Measurements from ENCODE around the gene UGT1A5.
"Not testable (repeated sequence)": the region's sequence is repeated elsewhere in the genome, so short reads cannot be mapped to it uniquely, and the experiment has no call there.

Gene UGT1A5

DNA sequence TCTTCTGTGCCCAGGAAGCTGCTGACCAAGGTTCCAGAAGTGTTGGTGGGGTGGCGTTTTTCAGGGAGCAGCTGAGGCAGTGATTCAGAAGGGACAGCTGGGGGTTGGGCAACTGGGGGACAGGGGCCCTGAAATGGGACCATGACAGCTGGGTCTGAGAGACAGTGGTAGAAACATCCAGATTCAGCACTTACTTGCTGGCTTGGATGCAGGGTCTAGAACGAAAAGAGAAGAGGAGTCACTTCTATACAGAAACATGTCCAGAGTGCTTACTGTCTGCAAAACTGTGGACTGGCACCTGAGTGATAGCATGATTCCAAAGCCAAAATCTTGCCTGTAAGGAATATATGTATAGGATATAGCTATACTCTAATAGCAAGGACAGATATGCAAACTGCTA, 33.1 kb downstream of the UGT1A5 start:
- not testable (repeated sequence) for H3K27ac ChIP-seq (ENCODE audit: insufficient read depth, low read depth, low read length, poor library complexity, severe bottlenecking); H3K4me1 ChIP-seq (ENCODE audit: control insufficient read depth, insufficient read depth, low read length); H3K4me3 ChIP-seq (ENCODE audit: insufficient read depth, low read depth, low read length); H3K27me3 ChIP-seq (ENCODE audit: control insufficient read depth, insufficient read depth, low read length, poor library complexity, severe bottlenecking); H3K9me3 ChIP-seq (ENCODE audit: control insufficient read depth, low read length); H3K36me3 ChIP-seq (ENCODE audit: control insufficient read depth, insufficient read depth, low read length)
- WGBS, 2 experiments: 87 to 97% methylated on average over 2 of the region's 2 CpGs

DNA sequence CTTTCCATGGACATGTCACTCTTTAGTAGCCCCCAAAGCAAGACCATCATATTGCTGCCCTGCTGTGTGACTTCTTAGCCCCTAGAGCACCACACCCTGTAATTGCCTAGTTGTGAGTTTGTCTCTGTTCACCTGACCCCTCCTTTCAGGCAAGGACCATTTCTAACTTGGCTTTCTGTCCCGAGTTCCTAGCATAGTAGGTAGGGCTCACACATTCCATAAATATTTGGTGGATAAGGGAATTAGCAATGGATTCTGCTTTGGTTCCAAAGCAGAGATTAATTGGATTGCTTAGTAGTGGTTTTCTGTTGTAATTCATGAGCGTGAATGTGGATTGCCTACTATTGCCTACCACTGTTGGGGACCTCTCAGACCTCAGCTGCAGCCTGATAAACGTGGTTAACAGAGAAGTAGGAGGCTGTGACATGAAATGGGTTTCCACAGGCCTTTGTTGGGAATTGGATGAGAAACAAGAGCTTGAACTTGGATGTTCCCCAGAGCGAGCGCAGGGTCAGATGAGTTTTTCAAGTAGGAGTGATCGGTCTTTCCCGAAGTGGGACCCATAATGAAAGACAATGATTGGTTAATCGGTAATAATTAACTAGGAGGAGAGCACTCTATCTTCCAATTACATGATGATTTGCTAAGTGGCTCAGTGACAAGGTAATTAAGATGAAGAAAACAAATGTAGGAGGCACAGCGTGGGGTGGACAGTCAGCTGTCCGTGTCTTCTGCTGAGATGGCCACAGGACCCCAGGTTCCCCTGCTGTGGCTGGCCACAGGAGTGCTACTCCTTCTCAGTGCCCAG, 34.0 kb downstream of the UGT1A5 start:
- no peak overlapping the region for H3K4me3 ChIP-seq (ENCODE audit: insufficient read depth, low read depth, low read length)
- no peaks in the 10 kb centered on the region for H3K27me3 ChIP-seq (ENCODE audit: control insufficient read depth, insufficient read depth, low read length, poor library complexity, severe bottlenecking)
- no peak overlapping the region for H3K27ac ChIP-seq (ENCODE audit: insufficient read depth, low read depth, low read length, poor library complexity, severe bottlenecking)
- H3K36me3 ChIP-seq (ENCODE audit: control insufficient read depth, insufficient read depth, low read length): no peaks in the 10 kb centered on the region
- WGBS, 2 experiments: 84 to 85% methylated on average over 10 of the region's 10 CpGs
- H3K9me3 ChIP-seq (ENCODE audit: control insufficient read depth, low read length): no peaks in the 10 kb centered on the region
- H3K4me1 ChIP-seq (ENCODE audit: control insufficient read depth, insufficient read depth, low read length): no peaks in the 10 kb centered on the region

DNA sequence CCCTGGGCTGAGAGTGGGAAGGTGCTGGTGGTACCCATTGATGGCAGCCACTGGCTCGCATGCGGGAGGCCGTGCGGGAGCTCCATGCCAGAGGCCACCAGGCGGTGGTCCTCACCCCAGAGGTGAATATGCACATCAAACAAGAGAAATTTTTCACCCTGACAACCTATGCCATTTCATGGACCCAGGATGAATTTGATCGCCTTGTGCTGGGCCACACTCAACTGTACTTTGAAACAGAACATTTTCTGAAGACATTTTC, 34.5 kb downstream of the UGT1A5 start:
- no peaks in the 10 kb centered on the region for H3K36me3 ChIP-seq (ENCODE audit: control insufficient read depth, insufficient read depth, low read length)
- H3K9me3 ChIP-seq (ENCODE audit: control insufficient read depth, low read length): no peaks in the 10 kb centered on the region
- no peaks in the 10 kb centered on the region for H3K27me3 ChIP-seq (ENCODE audit: control insufficient read depth, insufficient read depth, low read length, poor library complexity, severe bottlenecking)
- H3K4me3 ChIP-seq (ENCODE audit: insufficient read depth, low read depth, low read length): no peak overlapping the region
- 93 to 94% methylated on average over 6 of the region's 6 CpGs for WGBS, 2 experiments
- no peaks in the 10 kb centered on the region for H3K4me1 ChIP-seq (ENCODE audit: control insufficient read depth, insufficient read depth, low read length)
- no peak overlapping the region for H3K27ac ChIP-seq (ENCODE audit: insufficient read depth, low read depth, low read length, poor library complexity, severe bottlenecking)

DNA sequence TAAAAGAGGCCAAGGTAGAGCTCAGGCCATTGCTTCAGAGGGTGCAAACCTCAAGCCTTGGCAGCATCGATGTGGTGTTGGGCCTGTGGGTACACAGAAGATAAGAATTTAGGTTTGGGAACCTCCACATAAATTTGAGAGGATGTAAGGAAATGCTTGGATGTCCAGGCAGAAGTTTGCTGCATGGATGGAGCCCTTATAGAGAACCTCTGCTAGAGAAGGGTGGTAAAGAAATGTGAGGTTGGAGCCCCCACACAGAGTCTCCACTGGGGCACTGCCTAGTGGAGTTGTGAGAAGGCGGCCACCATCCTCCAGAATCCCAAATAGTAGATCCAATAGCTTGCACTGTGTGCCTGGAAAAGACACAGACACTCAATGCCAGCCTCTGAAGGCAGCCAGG, 38.0 kb downstream of the UGT1A5 start:
- not testable (repeated sequence) for H3K4me1 ChIP-seq (ENCODE audit: control insufficient read depth, insufficient read depth, low read length); H3K36me3 ChIP-seq (ENCODE audit: control insufficient read depth, insufficient read depth, low read length); H3K27ac ChIP-seq (ENCODE audit: insufficient read depth, low read depth, low read length, poor library complexity, severe bottlenecking); H3K4me3 ChIP-seq (ENCODE audit: insufficient read depth, low read depth, low read length); H3K9me3 ChIP-seq (ENCODE audit: control insufficient read depth, low read length); H3K27me3 ChIP-seq (ENCODE audit: control insufficient read depth, insufficient read depth, low read length, poor library complexity, severe bottlenecking)
- 76 to 85% methylated on average over 2 of the region's 2 CpGs for WGBS, 2 experiments

DNA sequence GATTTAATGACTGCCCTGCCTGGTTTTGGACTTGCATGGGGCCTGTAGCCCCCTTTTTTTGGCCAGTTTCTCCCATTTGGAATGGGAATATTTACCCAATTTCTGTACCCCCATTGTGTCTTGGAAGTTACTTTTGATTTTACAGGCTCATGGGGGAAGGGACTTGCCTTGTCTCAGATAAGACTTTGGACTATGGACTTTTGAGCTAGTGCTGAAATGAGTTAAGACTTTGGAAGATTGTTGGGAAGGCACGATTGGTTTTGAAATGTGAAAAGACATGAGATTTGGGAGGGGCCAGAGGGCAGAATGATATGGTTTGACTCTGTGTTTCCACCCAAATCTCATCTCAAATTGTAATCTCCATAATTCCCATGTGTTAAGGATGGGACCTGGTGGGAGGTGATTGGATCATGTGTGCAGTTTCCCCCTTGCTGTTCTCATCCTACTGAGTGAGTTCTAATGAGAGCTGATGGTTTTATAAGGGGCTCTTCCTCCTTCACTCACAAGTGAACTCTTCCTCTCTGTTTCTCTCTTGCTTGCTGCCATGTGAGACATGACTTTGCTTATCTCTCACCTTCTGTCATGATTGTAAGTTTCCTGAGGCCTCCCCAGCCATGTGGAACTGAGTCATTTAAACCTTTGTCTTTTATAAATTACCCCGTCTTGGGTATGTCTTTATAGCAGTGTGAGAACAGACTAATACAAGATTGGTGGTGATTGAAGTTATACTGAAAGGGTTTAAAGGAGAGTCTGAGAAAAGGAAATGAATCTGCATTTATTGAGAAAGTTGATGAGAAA, 38.7 kb downstream of the UGT1A5 start:
- WGBS, 2 experiments: 88 to 89% methylated on average over 2 of the region's 2 CpGs
- not testable (repeated sequence) for H3K9me3 ChIP-seq (ENCODE audit: control insufficient read depth, low read length); H3K4me1 ChIP-seq (ENCODE audit: control insufficient read depth, insufficient read depth, low read length); H3K4me3 ChIP-seq (ENCODE audit: insufficient read depth, low read depth, low read length); H3K36me3 ChIP-seq (ENCODE audit: control insufficient read depth, insufficient read depth, low read length); H3K27ac ChIP-seq (ENCODE audit: insufficient read depth, low read depth, low read length, poor library complexity, severe bottlenecking); H3K27me3 ChIP-seq (ENCODE audit: control insufficient read depth, insufficient read depth, low read length, poor library complexity, severe bottlenecking)

DNA sequence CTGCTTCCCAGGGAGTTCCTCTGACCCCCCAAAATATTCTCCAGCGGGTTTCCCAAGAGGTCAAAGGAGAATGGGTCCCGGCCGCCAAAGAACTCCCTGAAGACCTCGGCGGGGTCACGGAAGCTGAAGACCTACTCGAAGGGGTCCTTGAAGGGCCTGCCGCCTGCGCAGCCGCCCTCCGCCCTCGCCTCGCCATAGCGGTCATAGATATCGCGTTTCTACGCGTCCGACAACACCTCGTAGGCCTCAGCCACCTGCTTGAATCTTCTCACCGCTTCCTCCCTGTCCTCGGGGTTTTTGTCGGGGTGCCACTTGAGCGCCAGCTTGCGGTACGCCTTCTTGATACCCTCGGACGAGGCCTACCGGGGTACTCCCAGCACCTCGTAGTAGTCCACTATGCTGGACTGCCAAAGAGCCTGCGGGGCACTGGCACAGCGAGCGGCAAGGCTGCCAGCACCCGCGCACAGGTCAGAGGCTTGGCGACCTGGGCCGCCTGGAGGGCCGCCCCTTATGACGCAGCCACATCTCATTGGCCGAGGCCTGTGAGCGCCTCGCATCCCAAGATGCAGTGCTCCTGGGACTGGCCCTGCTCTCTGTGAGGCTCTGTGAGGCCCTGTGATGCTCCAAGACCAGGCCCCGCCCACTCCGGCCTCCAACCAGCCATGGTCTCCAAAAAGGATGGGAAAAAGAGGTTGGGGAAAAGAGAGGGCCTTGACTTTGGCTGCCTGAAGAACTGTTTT, 42.3 kb downstream of the UGT1A5 start:
- H3K4me1 ChIP-seq (ENCODE audit: control insufficient read depth, insufficient read depth, low read length): no peaks in the 10 kb centered on the region
- no peaks in the 10 kb centered on the region for H3K9me3 ChIP-seq (ENCODE audit: control insufficient read depth, low read length)
- no peaks in the 10 kb centered on the region for H3K27me3 ChIP-seq (ENCODE audit: control insufficient read depth, insufficient read depth, low read length, poor library complexity, severe bottlenecking)
- no peak overlapping the region for H3K27ac ChIP-seq (ENCODE audit: insufficient read depth, low read depth, low read length, poor library complexity, severe bottlenecking)
- no peaks in the 10 kb centered on the region for H3K36me3 ChIP-seq (ENCODE audit: control insufficient read depth, insufficient read depth, low read length)
- WGBS, 2 experiments: 96% methylated on average over 42 of the region's 44 CpGs
- H3K4me3 ChIP-seq (ENCODE audit: insufficient read depth, low read depth, low read length): no peak overlapping the region

DNA sequence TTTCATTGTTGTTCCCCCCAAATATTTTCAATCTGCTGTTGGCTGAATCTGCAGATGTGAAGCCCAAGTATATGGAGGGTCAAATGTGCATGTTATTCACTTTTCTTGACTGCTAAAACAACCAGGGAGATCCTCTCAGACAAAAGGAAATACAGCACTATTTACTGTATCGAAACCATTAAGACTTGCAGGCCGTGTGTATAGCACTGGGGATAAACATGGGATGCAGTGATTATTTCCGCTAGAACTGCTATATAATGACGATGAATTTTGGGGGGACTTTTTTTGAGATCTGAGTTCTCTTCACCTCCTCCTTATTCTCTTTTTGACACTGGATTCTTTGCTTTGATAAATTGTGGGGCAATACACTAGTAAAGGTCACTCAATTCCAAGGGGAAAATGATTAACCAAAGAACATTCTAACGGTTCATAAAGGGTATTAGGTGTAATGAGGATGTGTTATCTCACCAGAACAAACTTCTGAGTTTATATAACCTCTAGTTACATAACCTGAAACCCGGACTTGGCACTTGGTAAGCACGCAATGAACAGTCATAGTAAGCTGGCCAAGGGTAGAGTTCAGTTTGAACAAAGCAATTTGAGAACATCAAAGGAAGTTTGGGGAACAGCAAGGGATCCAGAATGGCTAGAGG, 43.8 kb downstream of the UGT1A5 start:
- Histone ChIP-seq H3K9me3 (ENCODE audit: control insufficient read depth, low read length) (no peaks in the 10 kb centered on the region), H3K27ac (ENCODE audit: insufficient read depth, low read depth, low read length, poor library complexity, severe bottlenecking) (no peak overlapping the region), H3K27me3 (ENCODE audit: control insufficient read depth, insufficient read depth, low read length, poor library complexity, severe bottlenecking) (no peaks in the 10 kb centered on the region), H3K36me3 (ENCODE audit: control insufficient read depth, insufficient read depth, low read length) (no peaks in the 10 kb centered on the region), H3K4me1 (ENCODE audit: control insufficient read depth, insufficient read depth, low read length) (no peaks in the 10 kb centered on the region), H3K4me3 (ENCODE audit: insufficient read depth, low read depth, low read length) (no peak overlapping the region)
- WGBS, 2 experiments: 95 to 98% methylated on average over 6 to 7 of the region's 7 CpGs

DNA sequence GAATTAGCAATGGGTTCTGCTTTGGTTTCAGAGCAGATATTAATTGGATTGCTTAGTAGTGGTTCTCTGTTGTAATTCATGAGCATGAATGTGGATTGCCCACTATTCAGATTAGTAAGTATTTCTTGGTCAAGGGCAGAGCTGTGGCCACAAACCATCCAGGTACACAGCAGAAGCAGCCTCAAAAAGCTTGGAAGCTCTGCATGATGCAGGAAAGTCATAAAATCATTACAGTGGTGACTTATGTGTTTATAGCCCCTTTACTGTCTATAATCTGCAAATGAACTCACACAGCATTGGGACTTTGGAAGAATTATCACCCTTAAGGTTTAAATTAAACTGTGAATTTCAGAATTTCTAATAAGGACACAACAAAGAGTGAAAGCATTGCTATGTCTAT, 45.4 kb downstream of the UGT1A5 start:
- Histone ChIP-seq H3K27ac (ENCODE audit: insufficient read depth, low read depth, low read length, poor library complexity, severe bottlenecking) (no peak overlapping the region), H3K9me3 (ENCODE audit: control insufficient read depth, low read length) (no peaks in the 10 kb centered on the region), H3K36me3 (ENCODE audit: control insufficient read depth, insufficient read depth, low read length) (no peaks in the 10 kb centered on the region), H3K4me1 (ENCODE audit: control insufficient read depth, insufficient read depth, low read length) (no peaks in the 10 kb centered on the region), H3K4me3 (ENCODE audit: insufficient read depth, low read depth, low read length) (no peak overlapping the region), H3K27me3 (ENCODE audit: control insufficient read depth, insufficient read depth, low read length, poor library complexity, severe bottlenecking) (no peaks in the 10 kb centered on the region)

DNA sequence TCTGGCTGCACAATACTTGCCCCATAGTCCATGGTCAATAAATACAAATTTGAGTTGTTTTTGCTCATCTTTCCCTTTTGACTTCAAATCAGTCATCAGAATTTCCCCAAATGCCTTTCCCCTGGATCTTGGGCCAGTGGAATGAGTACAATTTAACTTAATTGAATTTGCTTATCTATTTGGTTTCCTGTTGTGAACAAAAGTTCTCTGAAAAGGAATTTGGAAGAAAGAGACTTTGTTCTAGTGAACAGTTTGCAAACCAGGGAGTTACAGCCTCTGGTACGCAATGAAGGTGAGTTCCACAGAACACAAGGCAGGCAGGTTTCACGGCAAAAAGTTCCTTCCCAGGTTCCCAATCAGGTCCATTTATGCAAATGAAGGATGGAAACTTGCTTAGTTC, 46.1 kb downstream of the UGT1A5 start:
- Histone ChIP-seq H3K9me3 (ENCODE audit: control insufficient read depth, low read length) (no peaks in the 10 kb centered on the region), H3K27ac (ENCODE audit: insufficient read depth, low read depth, low read length, poor library complexity, severe bottlenecking) (no peak overlapping the region), H3K27me3 (ENCODE audit: control insufficient read depth, insufficient read depth, low read length, poor library complexity, severe bottlenecking) (no peaks in the 10 kb centered on the region), H3K4me3 (ENCODE audit: insufficient read depth, low read depth, low read length) (no peak overlapping the region), H3K4me1 (ENCODE audit: control insufficient read depth, insufficient read depth, low read length) (no peaks in the 10 kb centered on the region), H3K36me3 (ENCODE audit: control insufficient read depth, insufficient read depth, low read length) (no peaks in the 10 kb centered on the region)
- 94 to 97% methylated on average over 2 of the region's 2 CpGs for WGBS, 2 experiments

DNA sequence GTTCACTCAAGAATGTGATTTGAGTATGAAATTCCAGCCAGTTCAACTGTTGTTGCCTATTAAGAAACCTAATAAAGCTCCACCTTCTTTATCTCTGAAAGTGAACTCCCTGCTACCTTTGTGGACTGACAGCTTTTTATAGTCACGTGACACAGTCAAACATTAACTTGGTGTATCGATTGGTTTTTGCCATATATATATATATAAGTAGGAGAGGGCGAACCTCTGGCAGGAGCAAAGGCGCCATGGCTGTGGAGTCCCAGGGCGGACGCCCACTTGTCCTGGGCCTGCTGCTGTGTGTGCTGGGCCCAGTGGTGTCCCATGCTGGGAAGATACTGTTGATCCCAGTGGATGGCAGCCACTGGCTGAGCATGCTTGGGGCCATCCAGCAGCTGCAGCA, 47.3 kb downstream of the UGT1A5 start, which contains the start of gene UGT1A1:
Gene UGT1A1, plus strand, starts transcription at position 228 of the 400 bp plus-strand sequence. Its CDS starts 18 bp downstream, at position 246.
- H3K9me3 ChIP-seq (ENCODE audit: control insufficient read depth, low read length): no peaks in the 10 kb centered on the region
- H3K36me3 ChIP-seq (ENCODE audit: control insufficient read depth, insufficient read depth, low read length): no peaks in the 10 kb centered on the region
- no peak within 1 kb of the TSS for H3K27ac ChIP-seq (ENCODE audit: insufficient read depth, low read depth, low read length, poor library complexity, severe bottlenecking)
- H3K27me3 ChIP-seq (ENCODE audit: control insufficient read depth, insufficient read depth, low read length, poor library complexity, severe bottlenecking): no peaks in the 10 kb centered on the region
- no peak within 1 kb of the TSS for H3K4me3 ChIP-seq (ENCODE audit: insufficient read depth, low read depth, low read length)
- no peaks in the 10 kb centered on the region for H3K4me1 ChIP-seq (ENCODE audit: control insufficient read depth, insufficient read depth, low read length)
- WGBS, 2 experiments: 95 to 97% methylated on average over 4 to 6 of the region's 6 CpGs
